Measurements from ENCODE around the gene SLC2A5.
"Not testable (repeated sequence)": the region's sequence is repeated elsewhere in the genome, so short reads cannot be mapped to it uniquely, and the experiment has no call there.

Gene SLC2A5

DNA sequence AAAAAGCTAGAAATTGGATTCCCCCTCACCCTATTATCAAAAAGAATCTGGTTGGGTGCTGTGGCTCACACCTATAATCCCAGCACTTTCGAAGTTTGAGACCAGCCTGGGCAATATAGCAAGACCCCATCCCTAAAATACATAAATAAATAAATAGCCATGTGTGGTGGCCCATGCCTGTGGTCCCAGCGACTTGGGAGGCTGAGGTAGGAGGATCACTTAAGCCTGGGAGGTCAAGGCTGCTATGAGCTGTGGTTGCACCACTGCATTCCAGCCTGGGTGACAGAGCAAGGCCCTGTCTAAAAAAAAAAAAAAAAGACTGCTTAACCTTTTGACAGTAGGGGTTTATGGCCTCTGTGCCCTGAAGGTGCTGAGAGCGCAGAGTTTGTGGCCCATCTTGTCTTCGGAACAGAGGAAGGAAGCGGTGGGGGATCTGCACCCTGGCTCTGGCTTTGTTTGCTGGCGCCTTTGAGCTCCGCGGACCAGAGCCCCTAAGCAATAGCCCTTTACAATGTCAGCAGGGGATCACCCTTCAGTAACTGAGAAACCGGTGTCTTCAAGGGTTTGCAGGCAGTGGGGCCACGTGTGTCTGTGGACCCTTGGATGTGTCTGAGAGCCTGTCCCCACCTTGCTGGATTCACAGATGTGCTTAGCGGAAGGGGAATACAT lies 65.3 kb downstream of the SLC2A5 start:
- peak; percentile 6 for DNase-seq

GRCh38 chr1:9002215-9002560 lies 67.2 kb downstream of the SLC2A5 start:
- not testable (repeated sequence) for DNase-seq

DNA sequence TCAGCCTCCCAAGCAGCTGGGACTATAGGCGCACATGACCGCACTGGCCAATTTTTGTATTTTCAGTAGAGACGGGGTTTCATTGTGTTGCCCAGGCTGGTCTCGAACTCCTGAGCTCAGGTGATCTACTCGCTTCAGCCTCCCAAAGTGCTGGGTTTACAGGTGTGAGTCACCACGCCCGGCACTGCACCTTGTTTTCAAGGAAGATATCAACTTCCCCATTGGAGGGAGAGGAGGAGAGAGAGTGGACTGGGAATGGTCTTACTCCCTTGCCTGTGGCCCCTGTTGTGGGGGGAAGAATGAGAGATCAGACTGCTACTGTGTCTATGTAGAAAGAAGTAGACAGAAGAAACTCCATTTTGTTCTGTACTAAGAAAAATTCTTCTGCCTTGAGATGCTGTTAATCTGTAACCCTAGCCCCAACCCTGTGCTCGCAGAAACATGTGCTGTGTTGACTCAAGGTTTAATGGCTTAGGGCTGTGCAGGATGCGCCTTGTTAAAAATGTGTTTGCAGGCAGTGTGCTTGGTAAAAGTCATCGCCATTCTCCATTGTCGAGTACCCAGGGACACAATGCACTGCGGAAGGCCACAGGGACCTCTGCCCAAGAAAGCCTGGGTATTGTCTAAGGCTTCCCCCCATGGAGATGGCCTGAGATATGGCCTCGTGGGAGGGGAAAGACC lies 67.8 kb downstream of the SLC2A5 start:
- DNase-seq, result not testable (repeated sequence)

GRCh38 chr1:8993962-8994675 lies 75.3 kb downstream of the SLC2A5 start:
- not testable (repeated sequence) for DNase-seq

GRCh38 chr1:8992936-8993687 lies 76.3 kb downstream of the SLC2A5 start:
- no peak for DNase-seq

GRCh38 chr1:8989821-8990220 lies 79.6 kb downstream of the SLC2A5 start:
- no peak for DNase-seq

GRCh38 chr1:8989061-8989460 lies 80.4 kb downstream of the SLC2A5 start:
- no peak for DNase-seq

- no peak for DNase-seq
Measured at GRCh38 chr1:8988618-8988967, 80.8 kb downstream of the SLC2A5 start.

GRCh38 chr1:8987881-8988617 lies 81.4 kb downstream of the SLC2A5 start:
- DNase-seq, result peak; percentile 19

DNA sequence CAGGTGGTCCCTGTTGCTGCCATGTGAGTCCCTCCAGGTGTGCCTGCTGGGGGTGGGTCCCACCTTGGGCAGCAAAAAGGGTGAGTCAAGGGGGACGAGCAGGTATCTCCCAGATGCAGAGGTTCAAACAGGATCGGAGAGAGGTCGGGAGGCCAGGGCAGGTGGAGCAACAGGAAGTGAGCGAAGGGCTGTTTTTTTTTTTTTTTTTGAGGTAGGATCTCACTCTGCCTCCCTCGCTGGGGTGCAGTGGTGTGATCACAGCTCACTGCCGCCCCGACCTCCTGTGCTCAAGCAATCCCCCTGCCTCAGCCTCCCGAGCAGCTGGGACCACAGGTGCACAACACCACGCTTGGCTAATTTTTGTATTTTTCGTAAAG lies 82.6 kb downstream of the SLC2A5 start:
- DNase-seq, result no peak

DNA sequence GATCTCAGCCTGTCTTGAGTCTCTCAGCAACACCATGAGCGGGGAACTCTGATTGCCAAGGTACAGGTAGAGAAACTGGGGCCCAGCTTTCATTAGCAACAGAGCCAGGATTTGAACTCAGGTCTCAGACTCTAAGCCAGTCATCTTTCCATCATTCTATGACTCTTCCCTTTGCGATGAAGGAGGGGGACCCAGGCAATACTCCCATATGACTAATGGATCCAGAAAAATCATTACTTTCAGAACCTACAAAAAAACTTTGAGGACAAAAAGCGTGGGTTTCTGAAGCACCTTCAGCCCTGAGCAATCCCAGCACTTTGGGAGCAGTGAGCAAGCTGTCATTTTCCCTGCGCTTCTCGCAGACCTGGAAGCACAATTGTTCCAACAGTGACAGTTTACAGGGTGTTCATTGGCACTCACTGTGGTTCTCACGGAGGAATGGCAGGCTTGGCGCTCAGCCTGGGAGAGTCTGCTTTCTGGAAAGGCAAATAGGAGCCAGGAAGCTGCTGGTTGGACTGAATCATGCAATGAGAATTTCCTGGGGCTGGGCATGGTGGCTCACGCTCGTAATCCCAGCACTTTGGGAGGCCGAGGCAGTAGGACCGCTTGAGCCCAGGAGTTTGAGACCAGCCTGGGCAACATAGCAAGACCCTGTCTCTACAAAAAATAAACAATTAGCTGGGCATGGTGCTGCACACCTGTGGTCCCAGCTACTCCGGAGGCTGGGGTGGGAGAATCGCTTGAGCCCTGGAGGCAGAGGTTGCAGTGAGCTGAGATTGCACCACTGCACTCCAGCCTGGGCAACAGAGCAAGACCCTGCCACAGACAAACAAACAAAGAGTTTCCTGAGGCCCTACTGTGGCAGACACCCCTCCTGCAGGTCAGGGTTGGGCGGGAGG lies 83.3 kb downstream of the SLC2A5 start:
- DNase-seq, result no peak

Measured in KG1 (cell line).